ENCODE results near the gene VIPR1. TPM values are rescaled to one million over a fixed set of nuclear protein-coding genes. Genes with fewer than 3 reads are reported as not detected.
A peak's percentile ranks its signal among the peaks of the same experiment; 100 is the strongest.
"Not testable (repeated sequence)": the region's sequence is repeated elsewhere in the genome, so short reads cannot be mapped to it uniquely, and the experiment has no call there.

The VIPR1 gene
- total RNA-seq, 4 donors from 2014 or later, result 1.7 to 8.7 (median 3.2) TPM

DNA sequence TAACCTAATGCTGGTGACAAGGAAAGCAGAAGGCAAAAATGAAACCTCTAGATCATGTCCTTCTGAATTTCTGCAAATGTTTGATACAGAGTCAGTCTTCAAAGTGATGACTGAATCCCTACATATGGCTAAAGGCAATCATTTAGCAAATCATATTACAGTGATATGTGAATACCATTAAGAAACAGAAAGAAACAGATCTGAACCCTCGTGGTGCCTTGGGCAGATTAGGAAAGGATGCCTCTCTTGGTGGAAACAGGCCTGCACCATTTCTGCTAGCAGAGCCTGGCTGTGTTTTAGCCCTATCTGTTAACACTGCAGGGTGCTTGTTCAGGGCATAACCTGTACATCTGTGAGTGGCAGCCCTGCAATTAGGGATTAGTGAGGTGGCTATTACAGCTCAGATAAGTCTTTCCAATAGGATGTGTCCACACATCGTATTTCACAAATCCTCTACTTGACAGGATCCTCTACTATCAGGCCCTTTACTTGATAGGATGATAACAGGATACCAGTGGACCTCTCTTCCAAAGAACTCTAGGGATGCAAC is 67.2 kb downstream of the VIPR1 start:
- ATAC-seq (no peak), DNase-seq (no peak)
- TF ChIP-seq, protein P1, sequence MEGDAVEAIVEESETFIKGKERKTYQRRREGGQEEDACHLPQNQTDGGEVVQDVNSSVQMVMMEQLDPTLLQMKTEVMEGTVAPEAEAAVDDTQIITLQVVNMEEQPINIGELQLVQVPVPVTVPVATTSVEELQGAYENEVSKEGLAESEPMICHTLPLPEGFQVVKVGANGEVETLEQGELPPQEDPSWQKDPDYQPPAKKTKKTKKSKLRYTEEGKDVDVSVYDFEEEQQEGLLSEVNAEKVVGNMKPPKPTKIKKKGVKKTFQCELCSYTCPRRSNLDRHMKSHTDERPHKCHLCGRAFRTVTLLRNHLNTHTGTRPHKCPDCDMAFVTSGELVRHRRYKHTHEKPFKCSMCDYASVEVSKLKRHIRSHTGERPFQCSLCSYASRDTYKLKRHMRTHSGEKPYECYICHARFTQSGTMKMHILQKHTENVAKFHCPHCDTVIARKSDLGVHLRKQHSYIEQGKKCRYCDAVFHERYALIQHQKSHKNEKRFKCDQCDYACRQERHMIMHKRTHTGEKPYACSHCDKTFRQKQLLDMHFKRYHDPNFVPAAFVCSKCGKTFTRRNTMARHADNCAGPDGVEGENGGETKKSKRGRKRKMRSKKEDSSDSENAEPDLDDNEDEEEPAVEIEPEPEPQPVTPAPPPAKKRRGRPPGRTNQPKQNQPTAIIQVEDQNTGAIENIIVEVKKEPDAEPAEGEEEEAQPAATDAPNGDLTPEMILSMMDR (IDR thresholded peaks at IDR 0.05 in 4 of 5, conservative IDR thresholded peaks at IDR 0.05 in 1 of 5), result no peak
- no peak for TF ChIP-seq POLR2A (IDR thresholded peaks at IDR 0.05)
- intact Hi-C loops (cut with DNase I; ENCODE audit: low total_unique reads) (no loop called here), in situ Hi-C loops (cut with MboI; ENCODE audit: low sequenced_read_pairs in 4 of 4) (loop anchor here in 1 of 4 donors (25.0 kb wide), 1 partner anchor 332 kb away; no protein-coding TSS in a partner anchor)
- Histone ChIP-seq H3K4me1 (no peaks in the 10 kb centered on the region), H3K36me3 (peaks cover 0 to 49% of the 10 kb centered on the region in 2 donors), H3K27ac (no peak overlapping the region), H3K9me3 (no peaks in the 10 kb centered on the region), H3K4me3 (no peak overlapping the region), H3K27me3 (no peaks in the 10 kb centered on the region)

DNA sequence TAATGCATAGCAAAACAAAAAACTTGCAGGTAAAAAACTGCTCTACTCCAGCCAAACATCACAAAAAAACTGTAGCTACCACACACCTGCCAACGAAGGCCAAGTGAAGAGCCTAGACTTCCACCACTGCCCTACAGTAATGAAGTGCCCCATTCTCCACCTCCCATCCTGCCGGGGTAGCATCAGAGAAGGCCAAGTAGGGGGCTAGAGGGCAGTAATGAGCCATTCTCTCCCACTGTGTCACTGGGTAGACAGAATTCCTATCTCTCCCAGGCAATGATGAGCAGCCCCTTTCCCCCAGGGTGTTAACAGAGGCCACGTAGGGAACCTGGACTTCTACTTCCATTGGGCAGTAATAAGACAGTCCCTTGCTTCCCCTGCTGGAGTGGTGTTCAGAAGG is 69.8 kb downstream of the VIPR1 start:
- Histone ChIP-seq H3K4me3 (no peak overlapping the region), H3K27ac (no peak overlapping the region), H3K9me3 (no peaks in the 10 kb centered on the region), H3K4me1 (no peaks in the 10 kb centered on the region), H3K27me3 (no peaks in the 10 kb centered on the region), H3K36me3 (peaks cover 0 to 28% of the 10 kb centered on the region in 2 donors)
- DNase-seq (no peak), ATAC-seq (peak in 1 of 2 donors; percentile 51)
- in situ Hi-C loops (cut with MboI; ENCODE audit: low sequenced_read_pairs in 4 of 4), result loop anchor here in 1 of 4 donors (25.0 kb wide), 1 partner anchor 335 kb away; no protein-coding TSS in a partner anchor
- TF ChIP-seq, protein P1 (IDR thresholded peaks at IDR 0.05 in 4 of 5, conservative IDR thresholded peaks at IDR 0.05 in 1 of 5), result peak in 2 of 5 experiments; percentile 31 to 46
- TF ChIP-seq POLR2A (IDR thresholded peaks at IDR 0.05), result no peak
- intact Hi-C loops (cut with DNase I; ENCODE audit: low total_unique reads), result no loop called here

DNA sequence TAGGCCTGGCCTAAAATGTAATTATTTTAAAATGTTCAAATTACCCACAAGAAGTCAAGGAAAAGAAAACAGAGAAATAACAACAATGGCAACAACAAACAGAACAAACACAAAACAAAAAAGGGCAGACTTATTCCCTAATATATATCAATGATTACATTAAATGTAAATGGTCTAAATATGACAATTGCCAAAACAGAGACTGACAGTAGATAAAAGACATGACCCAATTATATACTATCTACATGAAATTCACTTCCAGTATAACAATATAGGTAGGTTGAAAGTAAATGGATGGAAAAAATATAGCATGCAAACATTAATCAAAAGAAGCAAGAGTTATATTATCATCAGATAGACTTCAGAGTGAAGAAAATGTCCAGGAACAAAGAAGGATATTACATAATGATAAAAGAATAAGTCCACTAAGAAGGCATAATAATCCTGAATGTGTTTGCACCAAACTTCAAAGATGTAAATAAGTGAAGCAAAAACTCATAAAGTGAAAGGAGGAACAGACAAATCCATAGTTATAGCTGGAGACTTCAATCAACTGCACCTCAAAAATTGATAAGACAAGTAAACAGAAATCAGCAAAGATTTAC is 72.8 kb downstream of the VIPR1 start:
- ATAC-seq, result no peak
- Histone ChIP-seq H3K27me3 (no peaks in the 10 kb centered on the region), H3K4me3 (no peak overlapping the region), H3K9me3 (no peaks in the 10 kb centered on the region), H3K4me1 (peaks cover 1 to 3% of the 10 kb centered on the region in 2 donors), H3K36me3 (peaks cover 0 to 9% of the 10 kb centered on the region in 2 donors), H3K27ac (no peak overlapping the region)
- in situ Hi-C loops (cut with MboI; ENCODE audit: low sequenced_read_pairs in 4 of 4), result loop anchor here in 1 of 4 donors (25.0 kb wide), 1 partner anchor 162 kb away; no protein-coding TSS in a partner anchor
- intact Hi-C loops (cut with DNase I; ENCODE audit: low total_unique reads), result no loop called here
- TF ChIP-seq, protein P1 (IDR thresholded peaks at IDR 0.05 in 4 of 5, conservative IDR thresholded peaks at IDR 0.05 in 1 of 5), result no peak
- no peak for TF ChIP-seq POLR2A (IDR thresholded peaks at IDR 0.05)
- DNase-seq, result no peak

DNA sequence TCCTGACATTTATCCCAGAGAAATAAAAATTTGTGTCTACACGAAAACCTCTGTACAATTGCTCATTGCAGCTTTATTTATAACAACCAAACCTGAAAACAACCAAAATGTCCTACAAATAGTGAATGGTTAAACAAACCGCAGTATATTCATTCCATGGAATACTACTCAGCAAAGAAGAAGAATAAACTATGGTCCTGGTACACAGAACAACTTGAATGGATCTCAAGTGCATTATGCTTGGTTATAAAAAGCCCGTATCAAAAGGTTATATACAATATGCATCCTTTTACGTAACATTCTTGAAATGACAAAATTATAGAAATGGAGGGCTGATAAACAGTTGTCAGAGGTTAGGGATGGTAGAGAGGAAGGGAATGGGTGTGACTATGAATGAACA is 75.6 kb downstream of the VIPR1 start:
- intact Hi-C loops (cut with DNase I; ENCODE audit: low total_unique reads) (no loop called here), in situ Hi-C loops (cut with MboI; ENCODE audit: low sequenced_read_pairs in 4 of 4) (loop anchor here in 1 of 4 donors (25.0 kb wide), 1 partner anchor 159 kb away; no protein-coding TSS in a partner anchor)
- DNase-seq (no peak), ATAC-seq (no peak)
- TF ChIP-seq, protein P1 (IDR thresholded peaks at IDR 0.05 in 4 of 5, conservative IDR thresholded peaks at IDR 0.05 in 1 of 5), result no peak
- TF ChIP-seq POLR2A (IDR thresholded peaks at IDR 0.05), result no peak
- Histone ChIP-seq H3K4me1 (peaks cover 11 to 19% of the 10 kb centered on the region in 2 donors), H3K9me3 (no peaks in the 10 kb centered on the region), H3K27me3 (no peaks in the 10 kb centered on the region), H3K4me3 (no peak overlapping the region), H3K27ac (no peak overlapping the region), H3K36me3 (peaks cover 0 to 9% of the 10 kb centered on the region in 2 donors)

DNA sequence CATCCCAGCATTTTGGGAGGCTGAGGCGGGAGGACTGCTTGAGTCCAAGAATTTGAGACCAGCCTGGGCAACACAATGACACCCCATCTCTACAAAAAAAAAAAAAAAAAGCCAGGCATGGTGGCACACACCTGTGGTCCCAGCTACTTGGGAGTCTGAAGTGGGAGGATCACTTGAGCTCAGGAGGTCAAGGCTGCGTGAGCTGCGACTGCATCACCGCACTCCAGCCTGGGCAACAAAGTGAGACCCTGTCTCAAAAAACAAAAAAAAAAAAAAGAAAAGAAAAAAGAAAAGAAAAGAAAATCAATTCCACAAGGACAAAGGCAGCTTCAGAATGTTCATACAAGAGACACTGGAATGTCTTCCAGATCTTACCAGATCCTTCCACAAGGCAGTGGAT is 76.9 kb downstream of the VIPR1 start:
- H3K36me3 ChIP-seq; DNase-seq; H3K9me3 ChIP-seq; H3K27me3 ChIP-seq; H3K4me3 ChIP-seq; intact Hi-C loops (cut with DNase I; ENCODE audit: low total_unique reads); ATAC-seq; H3K27ac ChIP-seq: not testable (repeated sequence)
- in situ Hi-C loops (cut with MboI; ENCODE audit: low sequenced_read_pairs in 4 of 4), result loop anchor here in 1 of 4 donors (25.0 kb wide), 1 partner anchor 158 kb away; no protein-coding TSS in a partner anchor
- H3K4me1 ChIP-seq, result peaks cover 11 to 19% of the 10 kb centered on the region in 2 donors
